SU-DHL-6 (cell line): ENCODE results near the gene SCGB3A1.

Experiments used
- CTCF ChIP-seq: fragments of 200-600 bp; sonication (generic); IDR thresholded peaks from one replicate; pipeline ENCODE4 v1.5.1; 2017; ENCODE audit warnings: antibody characterized with exemption, mild to moderate bottlenecking, low read length, moderate library complexity; ENCODE audit not compliant: insufficient read depth, poor library complexity, severe bottlenecking
- EZH2phosphoT487 ChIP-seq: fragments of 200-600 bp; sonication (generic), shearing (Covaris generic); conservative IDR thresholded peaks from 2 replicates; pipeline ENCODE4 v1.6.1; 2018; ENCODE audit warnings: mild to moderate bottlenecking, antibody characterized with exemption, low read length, moderate library complexity, mixed read lengths

GRCh38 chr5:180557217-180557809, 34.0 kb downstream of the SCGB3A1 start:
- TF ChIP-seq CTCF (no peak), EZH2phosphoT487 (no peak)
